ENCODE measurements around the gene HSFX2.
"Not testable (repeated sequence)": the region's sequence is repeated elsewhere in the genome, so short reads cannot be mapped to it uniquely, and the experiment has no call there.

Gene HSFX2

GRCh38 chrX:149587359-149587758 is 7.8 kb downstream of the HSFX2 start, which contains the start of gene MAGEA9B:
MAGEA9B (minus strand) TSS chrX:149587459; CDS start chrX:149583179, 4,280 bp downstream.
- not testable (repeated sequence) for DNase-seq

DNA sequence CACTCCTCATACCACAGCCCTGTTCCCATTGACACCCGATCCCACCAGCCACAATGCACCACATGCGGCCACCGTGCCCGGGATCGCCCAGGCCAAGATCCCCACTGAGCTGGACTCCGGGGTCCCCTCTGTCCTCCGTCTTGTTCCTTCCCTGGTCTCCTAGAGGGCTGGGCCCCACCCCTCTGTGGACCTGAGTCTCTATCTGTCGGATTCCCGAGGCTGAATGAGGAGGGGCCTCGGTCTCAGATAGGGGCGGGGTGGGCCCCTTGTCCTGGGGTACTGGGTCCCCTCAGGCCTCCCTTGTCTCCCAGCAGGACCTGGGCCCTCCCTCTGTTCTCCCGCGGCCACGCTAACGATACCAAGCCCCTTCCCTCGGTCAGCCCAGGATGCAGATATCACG is 9.5 kb downstream of the HSFX2 start:
- DNase-seq = not testable (repeated sequence)

DNA sequence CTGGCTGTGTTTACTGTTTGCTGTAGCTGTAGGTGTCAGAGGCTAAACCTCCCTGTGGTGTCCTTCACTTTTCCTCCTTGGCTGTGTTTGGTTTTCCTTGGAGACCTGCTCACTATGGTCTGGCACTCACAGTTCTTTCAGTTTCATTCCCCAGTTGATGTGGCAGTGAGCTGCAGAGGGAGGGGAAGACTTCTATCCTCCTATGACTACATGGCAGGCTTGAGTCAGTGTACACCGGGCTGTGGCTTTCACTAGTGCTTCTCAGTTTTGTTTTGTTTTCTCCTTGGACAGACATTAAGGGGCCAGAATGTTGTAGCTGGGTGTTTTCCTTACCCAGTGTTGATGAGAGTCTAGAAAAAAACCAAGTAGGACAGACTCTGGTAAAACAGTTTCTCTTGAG is 21.7 kb downstream of the HSFX2 start:
- not testable (repeated sequence) for DNase-seq

GRCh38 chrX:149572743-149573142 is 22.4 kb downstream of the HSFX2 start:
- no peak for DNase-seq

DNA sequence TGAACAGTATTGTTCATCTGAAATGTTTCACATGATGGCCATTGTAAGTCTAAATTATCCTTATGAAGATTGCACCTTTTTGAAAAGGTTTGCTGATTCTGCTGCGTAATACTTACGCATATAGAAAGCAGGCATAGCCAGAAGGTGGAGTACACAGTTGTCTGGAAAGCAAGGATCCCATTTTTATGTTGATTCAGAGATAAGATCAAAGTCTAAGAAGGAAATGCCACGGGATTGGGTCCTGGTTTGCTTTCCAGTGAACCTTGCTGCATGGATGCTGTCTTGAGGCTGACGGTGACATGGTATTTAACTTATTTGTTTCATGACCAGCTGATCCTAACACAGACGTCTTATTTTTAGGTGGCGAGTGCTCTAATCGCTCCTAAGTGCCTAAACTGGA is 23.3 kb downstream of the HSFX2 start:
- no peak for DNase-seq

GRCh38 chrX:149570668-149571067 is 24.4 kb downstream of the HSFX2 start:
- no peak for DNase-seq

DNA sequence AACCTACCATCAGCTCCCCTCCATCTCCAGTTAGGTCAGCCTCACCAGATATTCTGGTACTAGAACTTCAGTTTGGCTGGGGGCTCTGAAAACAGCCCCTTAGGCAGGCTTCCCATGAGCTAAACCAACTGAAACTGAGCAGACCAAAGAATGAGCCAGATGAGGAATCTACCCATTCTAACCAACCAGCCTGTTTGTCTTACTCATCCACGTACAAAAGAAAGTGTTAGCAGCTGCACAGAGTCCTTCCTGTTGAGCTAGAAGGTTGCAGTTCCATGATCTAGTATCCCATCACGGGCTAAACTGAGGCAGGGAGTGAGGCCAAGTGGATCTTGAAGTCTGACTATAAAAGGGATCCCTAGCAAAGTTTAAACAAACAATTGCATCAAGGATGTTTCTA is 25.3 kb downstream of the HSFX2 start:
- no peak for DNase-seq

GRCh38 chrX:149568701-149569296 is 26.3 kb downstream of the HSFX2 start:
- DNase-seq = no peak

DNA sequence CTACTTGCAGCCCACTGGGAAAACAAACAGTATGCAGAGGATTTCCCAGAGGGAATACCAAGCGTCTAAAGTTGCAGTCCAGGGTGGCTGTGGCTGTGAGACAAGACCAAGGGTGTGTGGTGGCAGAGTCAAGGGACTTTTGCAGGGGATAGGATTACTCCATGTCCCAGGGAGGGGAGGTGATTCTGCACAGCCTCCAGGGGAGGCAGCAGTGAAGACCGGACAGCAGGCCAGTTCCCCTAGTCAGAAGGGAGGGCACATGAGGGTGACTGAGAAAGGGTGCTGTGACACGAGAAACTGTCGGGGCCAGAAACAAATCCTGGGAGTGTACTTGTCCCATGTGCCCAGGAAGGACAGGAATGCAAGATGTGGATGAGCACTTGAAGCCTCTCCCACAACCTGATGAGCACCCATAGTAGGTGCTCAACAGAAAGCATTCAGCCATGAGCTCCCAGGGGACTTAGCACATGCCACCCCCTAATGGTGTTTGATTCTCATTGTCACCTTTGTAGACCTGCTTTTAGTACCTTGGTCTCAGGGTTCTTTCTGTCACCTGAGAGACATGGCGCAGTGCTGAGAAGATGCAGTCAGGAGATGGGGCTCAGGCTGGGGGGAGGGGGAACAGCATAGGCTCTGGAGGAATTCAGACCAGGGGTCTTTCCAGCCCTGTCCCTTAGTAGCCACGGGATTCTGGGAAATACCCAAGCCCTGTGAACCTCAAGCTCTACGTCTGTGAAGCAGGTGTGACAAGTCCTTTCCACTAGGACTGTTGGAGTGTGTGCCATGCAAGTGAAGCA is 27.3 kb downstream of the HSFX2 start:
- DNase-seq = no peak

DNA sequence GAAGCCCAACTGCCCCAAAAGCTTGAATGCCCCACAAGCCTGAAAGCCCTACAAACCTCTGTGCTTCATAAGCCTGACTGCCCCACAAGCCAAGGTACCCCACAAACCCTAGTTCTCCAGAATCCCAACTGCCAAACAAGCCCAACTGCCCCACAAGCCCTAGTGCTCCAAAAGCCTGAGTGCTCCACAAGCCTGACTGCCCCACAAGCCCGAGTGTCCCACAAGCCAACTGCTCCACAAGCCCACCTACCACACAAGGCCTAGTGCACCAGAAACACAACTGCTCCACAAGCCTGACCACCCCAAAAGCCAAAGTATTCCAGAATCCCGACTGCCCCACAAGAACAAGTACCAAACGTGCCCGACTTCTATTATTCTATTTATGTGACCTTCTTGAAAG is 31.8 kb downstream of the HSFX2 start:
- no peak for DNase-seq

GRCh38 chrX:149555251-149555650 is 39.9 kb downstream of the HSFX2 start:
- not testable (repeated sequence) for DNase-seq

DNA sequence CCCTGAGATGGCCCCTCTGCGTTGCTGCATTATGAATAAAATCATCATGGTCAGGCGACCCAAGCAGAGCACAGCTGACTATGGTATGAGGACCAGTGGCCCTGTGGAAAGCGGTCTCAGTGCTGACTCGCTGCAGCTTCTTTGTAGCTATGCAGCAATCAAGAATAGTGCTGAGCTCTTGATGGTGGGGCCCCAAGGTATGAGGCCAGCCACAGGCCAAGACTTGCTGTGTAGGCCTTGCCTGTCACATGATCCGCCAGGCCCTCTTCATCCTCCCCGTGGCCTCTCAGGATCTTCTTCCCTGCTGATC is 43.2 kb downstream of the HSFX2 start:
- not testable (repeated sequence) for DNase-seq

DNA sequence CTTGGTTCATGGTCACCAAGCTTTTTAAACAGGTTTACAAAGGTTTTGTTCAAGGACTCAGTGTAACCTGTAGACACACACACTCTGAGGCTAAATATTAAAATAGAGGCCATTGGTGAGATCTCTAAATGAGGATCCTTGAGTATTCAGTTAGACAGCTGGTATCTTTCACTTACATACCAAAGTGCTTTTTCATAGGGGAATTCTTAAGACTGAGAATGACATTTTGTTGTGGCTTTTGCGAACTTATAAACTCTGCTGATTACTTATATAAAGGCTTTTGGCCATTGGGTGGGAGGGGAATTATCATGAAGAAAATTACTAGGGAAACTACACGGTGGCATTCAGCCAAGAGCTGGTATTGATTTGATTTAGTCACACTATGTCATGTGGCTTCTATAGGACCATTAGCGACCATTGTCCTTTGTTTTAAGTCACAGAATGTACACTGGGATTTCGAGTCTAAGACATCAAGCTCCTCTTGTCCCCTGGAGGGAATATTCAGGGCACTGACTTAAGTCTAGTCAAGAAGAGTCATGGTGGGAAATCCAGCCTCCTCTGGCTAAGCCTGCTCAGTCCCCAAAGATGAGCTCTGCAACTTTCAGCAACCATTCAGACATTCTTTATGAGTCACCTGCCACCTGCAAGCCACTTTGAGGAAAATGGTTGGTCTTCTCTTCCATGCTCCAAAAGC is 43.7 kb downstream of the HSFX2 start:
- DNase-seq = not testable (repeated sequence)

- not testable (repeated sequence) for DNase-seq
These were observed 44.7 kb downstream of the HSFX2 start for GRCh38 chrX:149550454-149550853.

- DNase-seq = not testable (repeated sequence)
These were observed 45.4 kb downstream of the HSFX2 start, which contains the start of gene HSFX3 for GRCh38 chrX:149549701-149550100. HSFX3 (minus strand) TSS chrX:149549924; CDS start chrX:149549852, 72 bp downstream.

DNA sequence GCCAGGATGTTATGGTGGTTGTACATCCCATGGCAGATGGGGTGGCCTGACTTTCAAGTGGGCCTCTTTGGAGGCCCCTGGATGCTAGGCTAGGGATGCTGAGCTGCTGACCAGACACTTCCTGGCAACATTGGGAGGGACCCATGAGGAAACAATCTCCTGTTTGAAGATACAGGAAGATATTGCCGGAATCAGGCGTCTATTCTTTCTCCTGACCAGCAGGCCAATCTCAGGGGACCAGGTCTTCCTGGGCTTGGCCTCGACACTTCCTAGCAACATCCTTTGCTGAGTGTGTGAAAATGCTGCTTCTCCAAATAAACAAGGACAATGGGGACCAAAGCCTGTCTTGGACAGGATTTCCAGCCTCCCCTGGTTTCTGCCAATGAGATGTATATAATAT is 47.3 kb downstream of the HSFX2 start:
- not testable (repeated sequence) for DNase-seq

DNA sequence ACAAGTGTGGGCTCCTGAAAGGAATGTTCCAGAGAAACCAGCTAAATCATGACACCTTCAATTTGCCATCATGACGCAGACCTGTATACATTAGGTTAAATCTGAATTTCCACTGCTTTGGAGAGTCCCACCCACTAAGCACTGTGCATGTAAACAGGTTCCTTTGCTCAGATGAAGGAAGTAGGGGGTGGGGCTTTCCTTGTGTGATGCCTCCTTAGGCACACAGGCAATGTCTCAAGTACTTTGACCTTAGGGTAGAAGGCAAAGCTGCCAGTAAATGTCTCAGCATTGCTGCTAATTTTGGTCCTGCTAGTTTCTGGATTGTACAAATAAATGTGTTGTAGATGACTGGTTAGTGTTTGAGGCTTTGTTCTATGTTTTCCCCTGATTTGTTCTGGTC is 48.2 kb downstream of the HSFX2 start:
- DNase-seq = not testable (repeated sequence)

GRCh38 chrX:149545545-149546543 is 49.3 kb downstream of the HSFX2 start:
- not testable (repeated sequence) for DNase-seq
